ENCODE measurements around the gene NEDD4L.
A peak's percentile ranks its signal among the peaks of the same experiment; 100 is the strongest.

NEDD4L gene

GRCh38 chr18:58161659-58162058, 117.6 kb downstream of the NEDD4L start:
- peak; percentile 66 for ATAC-seq
- TF ChIP-seq ZC3H10 (CRISPR knock-in tag; IDR thresholded peaks at IDR 0.05) (no peak), ZNF565 (CRISPR knock-in tag; conservative IDR thresholded peaks at IDR 0.05; ENCODE audit: low read depth) (no peak), ZFP3 (CRISPR knock-in tag; IDR thresholded peaks at IDR 0.05) (no peak), TOX (CRISPR knock-in tag; IDR thresholded peaks at IDR 0.05; ENCODE audit: borderline replicate concordance) (no peak), PATZ1 (CRISPR knock-in tag; IDR thresholded peaks at IDR 0.05; ENCODE audit: borderline replicate concordance) (no peak)

GRCh38 chr18:58162127-58162526, 118.1 kb downstream of the NEDD4L start:
- TF ChIP-seq ESRRG (CRISPR knock-in tag; IDR thresholded peaks at IDR 0.05) (no peak), GLIS3 (CRISPR knock-in tag; IDR thresholded peaks at IDR 0.05) (no peak), ARNTL (CRISPR knock-in tag; IDR thresholded peaks at IDR 0.05; ENCODE audit: borderline replicate concordance, low read depth) (no peak), PPARA (CRISPR knock-in tag; IDR thresholded peaks at IDR 0.05; ENCODE audit: borderline replicate concordance) (no peak), CSDC2 (CRISPR knock-in tag; IDR thresholded peaks at IDR 0.05) (no peak), ZNF8 (CRISPR knock-in tag; IDR thresholded peaks at IDR 0.05) (no peak), ISL1 (CRISPR knock-in tag; IDR thresholded peaks at IDR 0.05) (no peak), PATZ1 (CRISPR knock-in tag; IDR thresholded peaks at IDR 0.05; ENCODE audit: borderline replicate concordance) (no peak), ZFP30 (CRISPR knock-in tag; IDR thresholded peaks at IDR 0.05) (no peak), BACH2 (CRISPR knock-in tag; IDR thresholded peaks at IDR 0.05; ENCODE audit: borderline replicate concordance) (no peak), ZNF70 (CRISPR knock-in tag; IDR thresholded peaks at IDR 0.05) (no peak), CSRNP3 (CRISPR knock-in tag; IDR thresholded peaks at IDR 0.05) (no peak), ZFP3 (CRISPR knock-in tag; IDR thresholded peaks at IDR 0.05) (no peak), TOX (CRISPR knock-in tag; IDR thresholded peaks at IDR 0.05; ENCODE audit: borderline replicate concordance) (no peak)
- ATAC-seq: no peak

GRCh38 chr18:58163004-58163590, 119.1 kb downstream of the NEDD4L start:
- TF ChIP-seq GLIS3 (CRISPR knock-in tag; IDR thresholded peaks at IDR 0.05) (no peak), CREB5 (CRISPR knock-in tag; IDR thresholded peaks at IDR 0.05; ENCODE audit: low read depth) (no peak), TCF4 (CRISPR knock-in tag; IDR thresholded peaks at IDR 0.05; ENCODE audit: borderline replicate concordance) (no peak), PPARA (CRISPR knock-in tag; IDR thresholded peaks at IDR 0.05; ENCODE audit: borderline replicate concordance) (no peak), ZC3H10 (CRISPR knock-in tag; IDR thresholded peaks at IDR 0.05) (no peak), ZFP30 (CRISPR knock-in tag; IDR thresholded peaks at IDR 0.05) (no peak), SNAI2 (CRISPR knock-in tag; IDR thresholded peaks at IDR 0.05) (no peak)
- no peak for ATAC-seq

GRCh38 chr18:58166278-58166844, 122.3 kb downstream of the NEDD4L start:
- ATAC-seq: no peak
- TF ChIP-seq SNAI2 (CRISPR knock-in tag; IDR thresholded peaks at IDR 0.05) (no peak), RARB (CRISPR knock-in tag; IDR thresholded peaks at IDR 0.05) (no peak), TOX (CRISPR knock-in tag; IDR thresholded peaks at IDR 0.05; ENCODE audit: borderline replicate concordance) (no peak), POU6F1 (CRISPR knock-in tag; IDR thresholded peaks at IDR 0.05; ENCODE audit: borderline replicate concordance, low read depth) (no peak), ARNTL (CRISPR knock-in tag; IDR thresholded peaks at IDR 0.05; ENCODE audit: borderline replicate concordance, low read depth) (no peak), PPARA (CRISPR knock-in tag; IDR thresholded peaks at IDR 0.05; ENCODE audit: borderline replicate concordance) (no peak), PATZ1 (CRISPR knock-in tag; IDR thresholded peaks at IDR 0.05; ENCODE audit: borderline replicate concordance) (no peak), TCF4 (CRISPR knock-in tag; IDR thresholded peaks at IDR 0.05; ENCODE audit: borderline replicate concordance) (no peak), ZNF70 (CRISPR knock-in tag; IDR thresholded peaks at IDR 0.05) (no peak), OSR1 (CRISPR knock-in tag; IDR thresholded peaks at IDR 0.05) (no peak), ISL1 (CRISPR knock-in tag; IDR thresholded peaks at IDR 0.05) (no peak), GLIS3 (CRISPR knock-in tag; IDR thresholded peaks at IDR 0.05) (no peak), ZNF565 (CRISPR knock-in tag; conservative IDR thresholded peaks at IDR 0.05; ENCODE audit: low read depth) (no peak), ZFP30 (CRISPR knock-in tag; IDR thresholded peaks at IDR 0.05) (no peak), CSDC2 (CRISPR knock-in tag; IDR thresholded peaks at IDR 0.05) (no peak), ZNF8 (CRISPR knock-in tag; IDR thresholded peaks at IDR 0.05) (no peak)
